Posterior vena cava (tissue), 2 donors: ENCODE data around the gene C21orf58. TPM values are rescaled to one million over a fixed set of nuclear protein-coding genes. Genes with fewer than 3 reads are reported as not detected.
"Not testable (repeated sequence)": the region's sequence is repeated elsewhere in the genome, so short reads cannot be mapped to it uniquely, and the experiment has no call there.

Source experiments
- DNase-seq: peaks from one replicate; pipeline ENCODE4 v3.0.0-alpha.2; 2020; ENCODE audit warnings: low spot score
- intact Hi-C, 2 donors: fragments of 100-400 bp; cut with DNase I; formaldehyde crosslinking; loops; one replicate each; pipeline versions ENCODE4 v1.14.1 to v1.14.2; 2022 to 2023
- long read RNA-seq, 2 donors: library from polyadenylated mRNA; unstranded; transcript quantifications; one replicate each; pipeline ENCODE4 v2.0.0, GENCODE V29; 2020 to 2021
- total RNA-seq, 2 donors: library from RNA; stranded (reverse); fragmentation: NEBNext Ultra II Directional; extraction: Animal tissue kit (Norgen Biotek cat#: 25700); gene quantifications; one replicate each; pipeline ENCODE4 v1.2.1, GENCODE V29; 2021
- donor health status: DM: yes; HTN: yes; CAD: no.
- donor health status: DM: yes; HTN: yes; CAD: no.

C21orf58 gene
- total RNA-seq: 1 to 10 TPM in 1 of 2 donors, under 1 TPM in 1; 0.57 to 1.3 TPM
- long read RNA-seq, donor 1, partial matches to known transcripts: 0 of 4 reads
- long read RNA-seq, donor 1, other reads (novel, unspliced or antisense): 4 of 4 reads
- long read RNA-seq, donor 2: 0 reads

DNA sequence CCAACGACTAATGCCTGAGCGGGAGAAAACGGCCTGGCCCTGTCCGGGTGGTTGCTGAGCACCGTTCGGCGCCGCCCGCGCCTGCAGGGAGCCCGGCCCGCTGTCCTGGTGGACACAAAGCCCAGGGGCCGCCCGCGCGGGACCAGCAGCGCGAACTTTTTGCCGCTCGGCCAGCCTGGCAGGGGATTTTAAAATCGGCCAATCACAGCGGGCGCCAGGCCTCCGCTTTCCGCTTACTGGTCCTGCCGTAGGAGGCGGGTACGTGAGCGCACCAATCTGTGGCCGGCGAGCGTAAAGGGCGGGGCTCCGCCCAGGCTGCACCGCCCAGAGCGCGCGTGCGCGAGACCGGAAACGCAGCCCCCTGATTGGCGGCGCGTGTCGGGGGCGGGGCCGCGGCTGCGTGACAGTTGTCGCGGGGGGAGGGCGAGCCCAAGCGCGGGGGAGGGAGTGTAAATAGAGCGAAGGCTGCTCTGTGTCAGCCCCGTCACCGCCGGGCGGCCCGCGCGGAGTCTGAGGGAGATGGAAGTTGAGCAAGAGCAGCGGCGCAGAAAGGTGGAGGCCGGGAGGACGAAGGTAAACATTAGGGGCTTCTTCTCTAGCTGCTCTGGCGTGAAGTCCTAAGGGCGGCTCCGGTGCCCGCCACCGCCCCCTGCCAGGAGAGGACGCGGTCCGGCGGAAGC lies at the start of gene C21orf58, which contains the start of gene PCNT:
TSS of gene C21orf58 (minus strand) at position 161 of the 680 bp plus-strand sequence. CDS start 1,132 bp downstream, outside the sequence.
TSS of gene PCNT (plus strand) at position 447 of the 680 bp plus-strand sequence. CDS start at position 520, 73 bp downstream.
- intact Hi-C loops: no loop called here

DNA sequence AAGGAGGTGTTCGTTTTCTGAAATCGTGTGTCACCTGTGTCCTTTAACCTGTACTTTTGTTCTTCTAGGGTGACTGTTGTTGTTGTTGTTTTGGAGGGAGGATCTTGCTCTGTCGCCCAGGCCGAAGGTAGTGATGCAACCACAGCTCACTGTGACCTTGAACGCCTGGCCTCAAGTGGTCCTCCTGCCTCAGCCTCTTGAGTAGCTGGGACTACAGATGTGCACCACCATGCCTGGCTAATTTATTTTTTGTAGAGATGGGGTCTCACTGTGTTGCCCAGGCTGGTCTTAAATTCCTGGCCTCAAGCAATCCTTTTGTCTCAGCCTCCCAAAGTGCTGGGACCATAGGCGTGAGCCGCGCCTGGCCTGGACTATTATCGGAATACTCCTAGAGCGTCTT lies 49.3 kb upstream of the C21orf58 start:
- intact Hi-C loops, DNase-seq: not testable (repeated sequence)

More for the DNA sequence above, at the start of gene C21orf58, which contains the start of gene PCNT:
- DNase-seq: peak; percentile 100

DNA sequence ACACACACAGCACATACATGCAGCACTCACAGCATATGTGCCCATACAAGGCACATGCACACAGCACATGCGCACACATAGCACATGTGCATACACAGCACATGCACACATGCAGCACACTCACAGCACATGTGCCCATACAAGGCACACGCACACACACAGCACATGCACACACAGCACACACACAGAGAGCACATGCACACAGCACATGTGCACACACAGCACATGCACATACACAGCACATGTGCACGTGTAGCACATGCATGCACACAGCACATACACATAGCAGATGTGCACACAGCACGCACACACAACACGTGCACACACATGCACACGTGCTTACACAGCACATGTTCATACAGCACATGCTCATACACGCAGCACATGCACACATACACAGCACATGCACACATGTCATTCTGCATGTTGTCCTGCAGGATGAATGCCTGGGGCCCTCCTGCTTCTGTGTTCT lies 48.4 kb upstream of the C21orf58 start:
- no peak for DNase-seq
- intact Hi-C loops: no loop called here

DNA sequence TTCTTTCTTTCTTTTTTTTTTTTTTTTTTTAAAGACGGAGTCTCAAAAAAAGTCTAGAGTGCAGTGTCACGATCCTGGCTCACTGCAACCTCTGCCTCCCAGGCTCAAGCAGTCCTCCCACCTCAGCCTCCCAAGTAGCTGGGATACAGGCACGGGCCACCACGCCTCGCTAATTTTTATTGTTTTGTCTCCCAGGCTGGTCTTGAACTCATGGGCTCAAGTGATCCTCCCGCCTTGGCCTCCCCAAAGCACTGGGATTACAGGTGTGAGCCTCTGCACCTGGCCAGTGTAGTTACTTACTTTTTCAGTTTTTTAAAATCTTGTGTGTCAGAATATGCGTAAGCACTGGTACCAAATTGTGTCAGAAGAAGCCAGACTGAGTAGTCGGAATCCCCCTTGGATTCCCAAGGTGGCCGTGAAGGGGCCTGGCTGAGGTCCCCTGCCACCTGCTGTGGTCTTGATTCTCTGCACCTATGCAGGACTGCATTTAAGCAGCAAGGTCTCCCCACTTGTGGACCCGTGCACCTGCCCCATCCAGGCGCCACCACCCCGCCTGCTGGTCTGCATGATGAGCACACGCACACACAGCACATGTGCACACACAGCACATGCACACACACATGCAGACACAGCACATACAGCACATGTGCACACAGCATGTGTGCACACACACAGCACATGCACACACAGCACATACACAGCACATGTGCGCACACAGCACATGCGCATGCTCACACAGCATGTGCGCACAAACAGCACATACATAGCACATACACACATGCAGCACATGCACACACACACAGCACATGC lies 47.7 kb upstream of the C21orf58 start:
- intact Hi-C loops: no loop called here
- no peak for DNase-seq

DNA sequence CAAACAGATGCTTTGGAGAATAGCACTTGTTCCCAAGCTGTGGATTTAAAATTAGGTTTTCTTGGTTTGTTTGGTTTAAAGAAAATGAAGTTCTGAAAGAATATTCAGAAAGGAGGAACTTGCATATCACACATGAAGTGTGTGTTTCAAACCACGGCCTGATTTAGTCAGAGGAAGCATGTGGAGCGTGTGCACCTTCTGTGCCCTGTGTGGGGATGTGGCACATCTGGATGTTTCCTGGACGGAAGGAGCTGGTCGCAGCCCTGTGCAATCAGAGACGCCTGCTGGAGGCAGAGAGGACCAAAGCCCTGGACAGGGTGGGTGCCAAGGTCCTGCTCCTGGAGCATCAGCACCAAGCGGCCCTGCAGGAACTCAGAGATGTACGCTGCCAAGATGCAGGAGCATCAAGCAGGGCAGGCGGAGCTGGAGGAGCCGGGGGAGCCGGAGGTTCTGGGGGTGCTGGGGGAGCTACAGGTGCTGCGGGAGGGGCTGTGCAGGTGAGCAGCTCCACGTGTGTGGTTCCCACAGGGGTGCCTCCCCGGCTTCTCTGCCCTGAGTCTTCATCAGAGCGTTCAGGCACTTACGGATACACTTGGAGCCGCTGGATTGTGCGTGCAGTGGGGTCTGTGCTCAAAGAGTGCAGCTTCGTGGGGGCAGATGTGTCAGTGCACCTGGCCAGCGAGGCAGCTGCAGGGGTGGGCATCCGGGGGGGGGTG lies 46.0 kb upstream of the C21orf58 start:
- no peak for DNase-seq
- intact Hi-C loops: no loop called here

DNA sequence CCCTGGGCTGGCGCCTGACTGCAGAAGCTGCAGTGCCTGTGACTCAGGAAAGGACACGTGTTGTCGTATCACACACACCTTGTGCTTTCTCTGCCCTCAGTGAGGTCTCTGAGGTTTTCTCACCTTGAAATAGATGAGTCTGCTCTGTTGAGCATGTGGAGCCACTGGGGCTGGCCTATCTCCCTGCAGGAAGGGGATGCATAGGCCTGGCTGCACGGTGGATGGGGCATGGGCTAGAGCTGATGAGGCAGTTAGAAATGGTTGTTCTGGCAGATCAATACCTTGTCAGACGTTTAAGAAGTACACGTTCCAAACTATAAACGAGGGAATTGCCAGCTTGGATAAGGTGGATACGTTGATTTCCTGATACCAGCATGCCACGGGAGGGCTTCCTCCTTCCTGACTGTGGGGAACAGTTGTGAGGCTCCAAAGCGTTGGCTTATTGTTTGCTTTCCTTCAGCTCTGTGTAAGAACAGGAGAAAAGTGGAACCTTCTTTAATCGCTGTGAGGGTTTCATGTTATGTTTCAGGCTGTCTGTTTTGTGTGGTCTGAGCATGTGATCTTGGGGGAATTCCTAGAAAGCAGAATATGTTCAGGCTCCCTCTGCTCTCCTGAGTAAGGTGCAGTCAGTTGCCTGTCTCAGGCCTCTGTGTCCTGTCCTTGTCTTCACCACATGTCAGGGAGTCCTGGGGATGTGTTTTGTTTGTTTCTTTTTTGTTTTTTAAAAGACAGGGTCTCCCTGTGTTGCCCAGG lies 45.0 kb upstream of the C21orf58 start:
- intact Hi-C loops: no loop called here

DNA sequence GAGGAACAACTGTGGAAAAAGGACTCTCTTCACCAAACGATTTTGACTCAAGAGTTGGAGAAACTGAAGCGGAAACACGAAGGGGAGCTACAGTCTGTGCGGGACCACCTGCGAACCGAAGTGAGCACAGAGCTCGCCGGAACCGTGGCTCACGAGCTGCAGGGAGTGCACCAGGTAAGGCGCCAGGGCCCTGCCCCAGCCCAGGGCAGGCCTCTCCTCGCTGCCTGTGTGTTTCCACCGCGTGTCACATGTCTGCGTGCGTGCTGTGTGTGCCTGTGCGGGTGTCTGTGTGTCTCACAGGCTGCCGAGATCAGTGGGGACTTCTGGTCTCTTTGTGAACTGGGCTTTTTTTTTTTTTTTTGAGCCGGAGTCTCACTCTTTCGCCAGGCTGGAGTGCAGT lies 43.3 kb upstream of the C21orf58 start:
- no peak for DNase-seq
- intact Hi-C loops: no loop called here

More for the DNA sequence above, 45.0 kb upstream of the C21orf58 start:
- DNase-seq: no peak

DNA sequence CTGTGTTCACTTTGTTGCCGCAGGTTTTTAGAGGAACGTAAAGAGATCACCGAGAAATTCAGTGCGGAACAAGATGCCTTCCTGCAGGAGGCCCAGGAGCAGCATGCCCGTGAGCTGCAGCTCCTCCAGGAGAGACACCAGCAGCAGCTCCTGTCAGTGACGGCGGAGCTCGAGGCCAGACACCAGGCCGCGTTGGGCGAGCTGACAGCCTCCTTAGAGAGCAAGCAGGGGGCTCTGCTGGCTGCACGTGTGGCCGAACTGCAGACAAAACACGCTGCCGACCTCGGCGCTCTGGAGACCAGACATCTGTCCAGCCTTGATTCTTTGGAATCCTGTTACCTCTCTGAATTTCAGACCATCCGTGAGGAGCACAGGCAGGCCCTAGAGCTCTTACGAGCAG lies 42.9 kb upstream of the C21orf58 start:
- DNase-seq: no peak
- intact Hi-C loops: no loop called here

DNA sequence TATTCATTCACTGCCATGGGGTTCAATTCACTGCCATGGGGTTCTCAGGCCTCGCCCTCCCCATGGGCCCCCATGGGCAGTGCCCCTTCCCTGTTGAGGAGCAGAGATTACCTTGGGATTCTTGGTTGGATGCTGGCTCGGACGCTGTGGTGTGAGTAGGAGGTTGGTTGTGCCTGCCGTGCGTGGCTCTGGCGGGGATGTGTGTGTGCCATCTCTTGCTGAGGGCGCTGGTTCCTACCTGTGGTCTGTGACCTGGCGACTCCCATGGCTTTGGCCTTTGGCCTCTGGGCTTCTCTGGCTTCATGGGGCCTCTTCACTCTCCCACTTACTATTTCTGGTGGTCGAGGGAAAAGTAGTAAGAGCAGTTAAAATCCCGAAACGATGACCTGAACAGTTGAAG lies 42.4 kb upstream of the C21orf58 start:
- intact Hi-C loops: no loop called here
- DNase-seq: no peak

DNA sequence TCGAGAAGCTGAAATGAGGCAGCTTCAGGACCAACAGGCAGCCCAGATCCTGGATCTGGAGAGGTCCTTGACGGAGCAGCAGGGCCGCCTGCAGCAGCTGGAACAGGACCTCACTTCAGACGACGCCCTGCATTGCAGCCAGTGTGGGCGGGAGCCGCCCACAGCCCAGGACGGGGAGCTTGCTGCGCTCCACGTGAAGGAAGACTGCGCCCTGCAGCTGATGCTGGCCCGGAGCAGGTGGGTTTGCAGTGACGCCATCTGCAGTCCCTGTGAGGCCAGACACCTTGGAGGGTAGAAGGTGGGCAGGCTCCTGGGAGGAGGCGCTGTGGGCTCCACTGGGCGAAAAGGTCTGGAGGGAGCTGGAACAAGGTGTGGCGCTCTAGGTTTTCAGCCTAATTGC lies 40.0 kb upstream of the C21orf58 start:
- DNase-seq: no peak
- intact Hi-C loops: no loop called here

DNA sequence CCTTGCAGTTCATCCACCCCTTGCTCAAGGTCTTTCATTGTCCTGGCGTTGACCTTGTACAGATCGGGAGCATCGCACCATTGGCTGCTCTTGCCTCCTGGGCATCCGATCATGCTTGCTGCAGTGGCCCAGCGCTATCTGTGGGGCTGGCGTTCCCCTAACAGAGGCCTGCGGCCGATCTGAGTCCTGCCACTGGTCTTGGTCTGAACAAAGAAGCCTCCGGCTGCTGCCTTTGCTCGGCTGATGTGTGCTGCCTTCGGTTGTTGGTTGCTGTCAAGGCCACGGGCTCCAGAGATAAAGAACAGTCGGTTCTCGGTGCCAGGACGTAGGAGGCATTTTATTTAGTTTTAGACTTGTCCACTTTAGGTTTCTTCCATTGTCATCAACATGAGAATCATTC lies 39.3 kb upstream of the C21orf58 start:
- intact Hi-C loops: no loop called here
- no peak for DNase-seq

DNA sequence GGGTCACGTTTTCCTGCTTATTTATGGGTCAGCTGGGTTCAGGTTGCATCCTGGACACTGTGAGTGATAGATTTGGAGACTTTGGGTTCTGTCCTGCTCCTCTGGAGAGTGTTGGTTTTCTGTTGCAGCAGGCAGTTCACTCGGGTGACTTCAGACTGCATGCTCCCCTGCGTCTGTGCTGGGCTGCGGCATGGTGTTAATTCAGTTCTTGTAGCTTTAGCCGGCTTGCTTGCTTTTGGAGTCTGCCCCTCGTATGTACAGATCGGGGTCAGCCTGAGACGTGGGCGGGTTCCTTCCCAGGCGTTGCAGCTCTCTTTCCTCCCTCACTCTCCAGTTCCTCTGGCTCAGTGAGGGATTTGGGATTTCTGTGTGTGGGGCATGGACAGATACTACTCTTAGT lies 38.3 kb upstream of the C21orf58 start:
- intact Hi-C loops: no loop called here
- no peak for DNase-seq

DNA sequence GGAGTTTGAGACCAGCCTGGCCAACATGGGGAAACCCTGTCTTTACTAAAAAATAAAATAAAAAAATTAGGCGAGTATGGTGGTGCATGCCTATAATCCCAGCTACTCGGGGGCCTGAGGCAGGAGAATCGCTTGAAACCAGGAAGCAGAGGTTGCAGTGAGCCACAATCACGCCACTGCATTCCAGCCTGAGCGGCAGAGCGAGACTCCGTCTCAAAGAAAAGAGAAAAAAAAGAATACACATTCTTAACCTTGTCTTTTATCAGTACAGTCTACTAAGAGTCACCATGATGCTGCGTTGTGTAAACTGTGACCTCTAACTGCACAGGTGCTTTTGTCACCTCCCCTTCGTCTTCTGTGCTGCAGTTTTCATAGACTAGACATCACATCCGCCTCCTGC lies 37.5 kb upstream of the C21orf58 start:
- intact Hi-C loops: no loop called here
- no peak for DNase-seq

DNA sequence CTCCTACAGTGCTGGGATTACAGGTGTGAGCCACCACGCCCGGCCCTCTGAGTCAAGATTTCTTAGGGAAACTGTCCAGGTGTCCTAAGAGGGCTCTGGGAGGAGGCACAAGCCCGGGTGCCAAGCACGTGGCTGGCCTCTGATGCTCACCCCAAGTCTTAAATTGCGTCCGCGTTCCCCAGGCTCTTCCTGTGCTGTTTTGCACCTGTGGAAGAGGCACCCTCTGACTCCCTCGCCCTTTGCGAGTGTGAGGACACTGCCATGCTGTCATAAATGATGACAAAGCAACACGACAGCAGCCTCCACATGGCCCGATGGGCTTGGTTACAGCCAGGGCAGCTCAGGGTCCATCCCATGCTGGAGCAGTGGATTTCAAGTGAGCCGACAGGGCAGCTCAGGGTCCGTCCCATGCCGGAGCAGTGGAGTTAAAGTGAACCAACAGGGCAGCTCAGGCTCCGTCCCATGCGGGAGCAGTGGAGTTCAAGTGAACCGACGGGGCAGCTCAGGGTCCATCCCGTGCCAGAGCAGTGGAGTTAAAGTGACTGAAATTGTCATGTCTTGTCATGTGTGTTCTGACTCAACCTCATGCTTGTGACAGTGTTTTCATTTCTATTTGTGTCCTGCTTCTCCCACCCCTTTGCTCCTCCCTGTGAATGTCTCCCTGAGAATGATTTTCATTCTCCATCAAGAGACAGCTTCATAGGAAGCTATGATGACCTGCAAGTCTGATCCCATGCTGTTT lies 34.2 kb upstream of the C21orf58 start:
- DNase-seq: no peak
- intact Hi-C loops: no loop called here

DNA sequence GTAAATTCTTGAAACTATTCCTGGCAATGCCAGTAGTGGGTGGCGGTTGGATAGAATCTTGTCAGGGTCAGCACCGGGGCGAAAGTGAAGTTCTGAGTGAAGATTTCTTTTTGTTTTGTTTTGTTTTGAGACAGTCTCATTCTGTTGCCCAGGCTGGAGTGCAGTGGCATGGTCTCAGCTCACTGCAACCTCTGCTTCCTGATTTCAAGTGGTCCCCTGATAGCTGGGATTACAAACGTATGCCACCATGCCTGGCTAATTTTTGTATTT lies 33.6 kb upstream of the C21orf58 start:
- DNase-seq: no peak
- intact Hi-C loops: no loop called here

DNA sequence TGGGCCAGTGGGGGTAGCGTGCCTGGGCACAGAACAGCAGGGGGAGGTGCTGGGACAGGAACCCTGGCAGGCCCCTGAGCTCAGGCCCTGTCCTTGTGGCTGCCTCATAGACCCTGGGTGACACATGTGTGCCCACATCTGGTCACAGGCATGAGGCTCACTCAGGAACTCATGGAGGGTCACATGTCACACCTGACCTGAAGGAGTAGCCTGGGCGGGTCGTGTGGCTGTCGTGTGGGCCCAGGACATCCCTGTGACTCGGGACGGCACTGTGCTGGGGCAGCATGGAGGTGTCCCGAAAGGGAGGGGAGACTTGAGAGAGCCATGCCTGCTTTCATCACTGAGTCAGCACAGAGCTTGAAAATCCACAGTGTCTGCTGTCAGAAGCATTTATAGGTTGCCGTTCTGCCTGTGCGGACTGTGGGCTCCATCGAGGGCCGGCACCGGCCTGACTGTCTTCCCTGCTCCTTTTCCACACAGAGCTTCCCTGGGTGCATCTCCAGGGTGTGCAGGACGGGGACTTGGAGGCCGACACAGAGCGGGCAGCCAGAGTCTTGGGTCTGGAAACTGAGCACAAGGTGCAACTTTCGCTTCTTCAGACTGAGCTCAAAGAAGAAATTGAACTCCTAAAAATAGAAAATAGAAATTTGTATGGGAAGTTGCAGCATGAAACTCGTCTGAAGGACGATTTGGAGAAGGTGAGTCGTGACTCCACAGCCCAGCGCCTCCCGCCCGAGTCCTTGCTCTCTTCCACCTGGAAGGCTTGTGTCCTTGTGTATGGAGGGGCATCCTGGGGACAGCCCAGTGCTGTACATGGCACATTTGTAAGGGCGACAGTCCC lies 33.0 kb upstream of the C21orf58 start:
- intact Hi-C loops: no loop called here
- DNase-seq: no peak

DNA sequence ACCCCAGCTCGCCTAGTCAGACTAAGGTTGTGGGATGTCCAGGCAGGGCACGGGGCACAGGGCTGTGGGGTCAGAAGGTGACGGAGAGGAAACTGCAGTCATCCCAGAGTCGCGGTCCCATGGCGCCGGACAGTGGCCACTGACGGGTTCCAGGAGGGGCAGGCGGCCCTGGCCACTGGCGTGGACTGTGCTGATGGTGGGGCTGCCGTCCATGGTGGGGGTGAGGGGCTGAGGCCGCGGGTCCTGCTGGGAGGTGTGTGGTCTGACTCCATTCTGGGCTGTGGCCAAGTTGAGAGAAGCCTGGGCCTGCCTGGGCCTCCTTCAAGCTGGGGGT lies 32.3 kb upstream of the C21orf58 start:
- intact Hi-C loops: no loop called here

More for the DNA sequence above, 32.3 kb upstream of the C21orf58 start:
- DNase-seq: no peak
